ENCODE measurements around the gene TNFRSF19.

DNA sequence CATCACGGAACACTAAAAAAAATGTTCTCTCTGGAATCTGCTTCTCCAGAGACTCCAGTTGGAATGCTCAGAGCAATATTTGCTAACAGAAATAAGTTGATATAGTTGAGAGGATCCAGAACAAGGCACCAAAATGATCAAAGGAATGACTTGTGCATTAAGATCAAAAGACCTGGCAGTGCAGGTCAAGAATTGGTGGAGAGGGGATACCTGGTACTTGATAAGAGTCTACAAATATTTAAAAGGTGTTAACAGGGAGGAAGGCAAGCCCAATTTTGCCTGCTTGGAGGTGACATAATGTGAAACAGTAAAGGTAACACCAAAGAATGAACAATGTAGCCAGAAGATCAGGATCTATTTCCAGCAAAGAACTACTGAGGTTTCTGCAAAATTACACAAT is 20.0 kb upstream of the TNFRSF19 start:
- TF ChIP-seq, protein P1, sequence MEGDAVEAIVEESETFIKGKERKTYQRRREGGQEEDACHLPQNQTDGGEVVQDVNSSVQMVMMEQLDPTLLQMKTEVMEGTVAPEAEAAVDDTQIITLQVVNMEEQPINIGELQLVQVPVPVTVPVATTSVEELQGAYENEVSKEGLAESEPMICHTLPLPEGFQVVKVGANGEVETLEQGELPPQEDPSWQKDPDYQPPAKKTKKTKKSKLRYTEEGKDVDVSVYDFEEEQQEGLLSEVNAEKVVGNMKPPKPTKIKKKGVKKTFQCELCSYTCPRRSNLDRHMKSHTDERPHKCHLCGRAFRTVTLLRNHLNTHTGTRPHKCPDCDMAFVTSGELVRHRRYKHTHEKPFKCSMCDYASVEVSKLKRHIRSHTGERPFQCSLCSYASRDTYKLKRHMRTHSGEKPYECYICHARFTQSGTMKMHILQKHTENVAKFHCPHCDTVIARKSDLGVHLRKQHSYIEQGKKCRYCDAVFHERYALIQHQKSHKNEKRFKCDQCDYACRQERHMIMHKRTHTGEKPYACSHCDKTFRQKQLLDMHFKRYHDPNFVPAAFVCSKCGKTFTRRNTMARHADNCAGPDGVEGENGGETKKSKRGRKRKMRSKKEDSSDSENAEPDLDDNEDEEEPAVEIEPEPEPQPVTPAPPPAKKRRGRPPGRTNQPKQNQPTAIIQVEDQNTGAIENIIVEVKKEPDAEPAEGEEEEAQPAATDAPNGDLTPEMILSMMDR (IDR thresholded peaks at IDR 0.05; ENCODE audit: low read depth, low read length), result no peak
- TF ChIP-seq, protein P2, sequence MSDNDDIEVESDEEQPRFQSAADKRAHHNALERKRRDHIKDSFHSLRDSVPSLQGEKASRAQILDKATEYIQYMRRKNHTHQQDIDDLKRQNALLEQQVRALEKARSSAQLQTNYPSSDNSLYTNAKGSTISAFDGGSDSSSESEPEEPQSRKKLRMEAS (IDR thresholded peaks at IDR 0.05; ENCODE audit: low read depth, low read length), result no peak
- TF ChIP-seq MYC (IDR thresholded peaks at IDR 0.05; ENCODE audit: low read depth, low read length), result no peak
